K562 (cell line): Measurements from ENCODE around the gene CCDC27. TPM values are rescaled to one million over a fixed set of nuclear protein-coding genes. Genes with fewer than 3 reads are reported as not detected.

Experiments
- AFF4 ChIP-seq: sonication (generic); formaldehyde crosslinking; IDR thresholded peaks from 2 replicates; pipeline ENCODE4 v1.8.0; 2023; ENCODE audit warnings: mild to moderate bottlenecking, missing genetic modification reagents
- BCLAF1 ChIP-seq, 2 experiments: fragments of 450-650 bp in 1 of 2; IDR thresholded peaks; 2 replicates each; pipeline ENCODE4 v1.6.1; 2011 to 2017; ENCODE audit warnings: low read depth in 2 of 2, antibody characterized with exemption in 1 of 2, borderline replicate concordance in 1 of 2, low read length in 1 of 2, mild to moderate bottlenecking in 1 of 2, mixed read lengths in 1 of 2; ENCODE audit not compliant: control insufficient read depth in 1 of 2
- CREM ChIP-seq: IDR thresholded peaks from 2 replicates; pipeline ENCODE4 v1.6.1; 2014; ENCODE audit warnings: antibody characterized with exemption, low read depth
- CUX1 ChIP-seq: fragments of 200-800 bp; sonication (Bioruptor generic); IDR thresholded peaks from 2 replicates; pipeline ENCODE4 v1.6.1; 2016; ENCODE audit warnings: missing genetic modification characterization, missing compliant biosample characterization
- GABPA ChIP-seq: fragments of 200-800 bp; sonication (Bioruptor generic); conservative IDR thresholded peaks from 2 replicates; pipeline ENCODE4 v1.6.1; 2016; ENCODE audit warnings: low read depth, missing genetic modification characterization, missing compliant biosample characterization
- GATAD2A ChIP-seq: fragments of 450-650 bp; IDR thresholded peaks from 2 replicates; pipeline ENCODE4 v1.6.1; 2017
- HDAC1 ChIP-seq, 2 experiments: fragments of 450-650 bp; IDR thresholded peaks; 2 replicates each; pipeline ENCODE4 v1.6.1; 2016 to 2017; ENCODE audit warnings: inconsistent platforms in 1 of 2, mild to moderate bottlenecking in 1 of 2, moderate library complexity in 1 of 2
- RB1 ChIP-seq: fragments of 450-650 bp; IDR thresholded peaks from 2 replicates; pipeline ENCODE4 v1.6.1; 2017; ENCODE audit warnings: low read depth, mild to moderate bottlenecking
- RNF2 ChIP-seq: sonication (generic); IDR thresholded peaks from 2 replicates; pipeline ENCODE4 v1.6.1; 2016
- SPI1 ChIP-seq: IDR thresholded peaks from 2 replicates; pipeline ENCODE4 v1.6.1; 2011; ENCODE audit warnings: low read depth, low read length, control low read depth, borderline replicate concordance
- TAF15 ChIP-seq: fragments of 200-400 bp; formaldehyde crosslinking; IDR thresholded peaks from 2 replicates; pipeline ENCODE4 v1.6.1; 2017; ENCODE audit warnings: mild to moderate bottlenecking, low read depth, low read length, moderate library complexity
- THRA ChIP-seq: fragments of 450-650 bp; IDR thresholded peaks from 2 replicates; pipeline ENCODE4 v1.6.1; 2017; ENCODE audit warnings: mild to moderate bottlenecking, moderate library complexity
- ZNF124 ChIP-seq: sonication (generic); formaldehyde crosslinking; IDR thresholded peaks from 2 replicates; pipeline ENCODE4 v1.8.1; 2022; ENCODE audit warnings: missing genetic modification reagents
- ZNF232 ChIP-seq: sonication (generic); formaldehyde crosslinking; IDR thresholded peaks from 2 replicates; pipeline ENCODE4 v1.8.0; 2022; ENCODE audit warnings: mild to moderate bottlenecking, missing genetic modification reagents
- polyA plus RNA-seq, 8 experiments: library from polyadenylated mRNA; depleted of rRNA in 4 of 8; stranded (reverse) in 5 of 8; unstranded in 3 of 8; fragments of >200 nt; fragmentation: Nextera tagmentation in 2 of 8; fragmentation: Illumina TruSeq in 1 of 8; extraction: Ambion mirVana in 2 of 8; extraction: Trizol in 1 of 8; gene quantifications; 2 replicates each; pipeline versions ENCODE4 v1.2.1 to v1.2.3, GENCODE V29; 2011 to 2014; ENCODE audit warnings: inconsistent platforms in 1 of 8, missing spikeins in 1 of 8
- total RNA-seq, 7 experiments: library from RNA; depleted of rRNA in 6 of 7; stranded (reverse); fragments of >200 nt in 6 of 7; fragmentation: Illumina TruSeq in 2 of 7; extraction: Trizol in 2 of 7; gene quantifications; 2 replicates each; pipeline versions ENCODE4 v1.2.1 to v1.2.3, GENCODE V29; 2011 to 2021; ENCODE audit warnings: low replicate concordance in 1 of 7

Gene CCDC27
- total and polyA plus RNA-seq, 9 of the 15 experiments (the other 6 are each of a cell fraction or from before 2014, with no cell fraction given): 0.01 to 0.04 TPM; not detected in 7

GRCh38 chr1:3746830-3747521 is 5.3 kb upstream of the CCDC27 start (continued):
- TF ChIP-seq HDAC1 (IDR thresholded peaks at IDR 0.05): 0 out of 4 replicates have a peak, but pooled peaks of 1 of the 2 experiments have one; percentile 42
- no peak for TF ChIP-seq GATAD2A
- peak; percentile 51; the same call in 1 of the 2 replicates for TF ChIP-seq RB1
- TF ChIP-seq THRA: no peak
- TF ChIP-seq AFF4 (CRISPR knock-in tag): no peak
- TF ChIP-seq BCLAF1 (IDR thresholded peaks at IDR 0.05; ENCODE audit: borderline replicate concordance in 1 of 2, control insufficient read depth in 1 of 2, low read depth in 2 of 2, low read length in 1 of 2): no peak
- no peak for TF ChIP-seq SPI1
- peak; percentile 98 for TF ChIP-seq GABPA (tag)
- no peak for TF ChIP-seq ZNF124 (CRISPR knock-in tag)
- TF ChIP-seq RNF2: no peak
- TF ChIP-seq TAF15: no peak
- peak; percentile 8; the same call in 1 of the 2 replicates for TF ChIP-seq ZNF232 (CRISPR knock-in tag)
- TF ChIP-seq CUX1 (CRISPR knock-in tag): no peak
- TF ChIP-seq CREM: 0 out of 2 replicates have a peak, but pooled peaks have one; percentile 14
